ENCODE data around the gene SOCS7. TPM values are rescaled to one million over a fixed set of nuclear protein-coding genes. Genes with fewer than 3 reads are reported as not detected.

Gene SOCS7
- polyA plus RNA-seq, 1 donor = 15.4 TPM

DNA sequence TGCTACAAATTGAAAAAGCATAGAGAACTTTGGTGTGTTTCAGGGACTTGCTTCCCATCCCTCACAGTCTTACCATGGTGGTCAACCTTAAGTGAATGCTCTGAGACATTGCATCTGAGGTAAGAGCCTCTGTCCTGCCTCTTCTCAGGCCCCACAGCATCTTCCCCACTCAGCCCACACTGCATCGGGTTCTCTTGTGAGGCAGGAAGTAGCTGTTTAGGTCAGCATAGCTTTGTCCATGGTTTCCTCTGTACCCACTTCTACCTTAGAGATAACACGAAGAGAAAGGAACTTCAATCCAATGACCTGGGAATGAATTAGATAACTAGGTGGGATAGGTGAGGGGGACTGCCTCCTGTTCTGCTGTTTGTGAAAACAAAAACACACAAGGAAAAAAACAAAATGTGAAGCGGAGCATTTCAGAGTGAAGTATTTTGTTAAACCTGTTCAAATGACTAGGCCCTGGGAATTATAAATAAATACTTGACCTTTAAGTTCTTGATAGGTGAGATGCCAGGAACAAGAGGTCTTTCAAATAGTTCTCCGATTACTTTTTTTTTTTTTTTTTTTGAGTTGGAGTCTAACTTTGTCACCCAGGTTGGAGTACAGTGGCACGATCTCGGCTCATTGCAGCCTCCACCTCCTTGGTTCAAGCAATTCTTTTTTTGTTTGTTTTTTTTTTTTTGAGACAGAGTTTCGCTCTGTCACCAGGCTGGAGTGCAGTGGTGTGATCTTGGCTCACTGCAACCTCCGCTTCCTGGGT is 17.7 kb downstream of the SOCS7 start:
- no peak for DNase-seq

GRCh38 chr17:38379448-38379847 is 27.8 kb downstream of the SOCS7 start:
- no peak for DNase-seq

DNA sequence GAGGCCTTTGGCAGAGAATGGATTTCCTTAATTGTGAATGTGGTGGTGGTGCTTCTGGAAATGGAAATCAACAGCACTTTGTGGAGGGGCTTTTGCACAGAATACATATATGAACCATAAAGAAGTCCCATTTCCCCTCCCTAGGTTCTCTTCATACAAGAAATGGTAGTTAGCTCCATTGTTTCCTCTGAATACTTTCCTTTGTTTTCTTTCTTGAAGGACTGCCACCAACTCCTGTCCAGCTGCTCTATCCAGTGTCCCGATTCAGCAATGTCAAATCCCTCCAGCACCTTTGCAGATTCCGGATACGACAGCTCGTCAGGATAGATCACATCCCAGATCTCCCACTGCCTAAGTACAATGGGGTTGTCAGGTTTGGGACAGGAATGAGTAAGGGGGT is 43.4 kb downstream of the SOCS7 start:
- DNase-seq = no peak

GRCh38 chr17:38397227-38397626 is 45.6 kb downstream of the SOCS7 start:
- no peak for DNase-seq

DNA sequence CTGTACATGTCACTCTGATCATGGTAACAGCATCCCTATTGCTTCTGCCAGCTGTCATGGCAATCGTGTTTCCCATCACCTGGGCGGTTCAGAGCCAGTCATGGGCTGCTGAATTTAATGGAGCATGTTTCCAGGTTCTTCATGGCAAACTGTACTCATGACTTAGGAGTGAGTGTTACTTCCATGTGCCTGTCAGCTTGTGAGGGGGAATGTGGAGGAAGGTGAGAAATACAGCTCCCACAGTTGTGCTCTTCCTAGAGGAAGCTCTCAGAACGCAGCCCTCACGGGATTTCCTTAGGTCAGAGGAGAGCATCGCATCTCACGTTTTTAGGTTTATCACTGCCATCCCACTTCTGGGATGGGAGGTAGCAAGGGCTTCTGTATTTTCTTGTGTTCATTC is 48.6 kb downstream of the SOCS7 start:
- DNase-seq = no peak

DNA sequence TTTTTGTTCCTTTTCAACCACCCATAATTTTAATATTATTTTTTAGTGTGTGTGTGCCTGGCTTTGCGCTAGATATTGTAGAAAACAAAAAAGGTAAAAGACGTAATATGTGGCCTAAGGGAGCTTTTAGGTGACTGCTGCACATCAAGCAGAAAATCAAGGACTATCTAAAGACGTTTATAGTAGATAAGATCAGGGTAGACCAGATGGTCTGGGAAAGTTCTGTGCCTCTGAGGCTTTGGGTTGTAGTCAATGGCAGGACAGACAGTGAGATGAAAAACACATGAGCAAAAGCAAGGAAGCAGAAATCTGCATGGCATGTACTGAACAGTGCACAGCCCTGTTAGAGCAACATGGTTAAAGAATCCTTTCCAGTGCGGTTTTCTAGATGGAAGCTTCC is 49.8 kb downstream of the SOCS7 start:
- DNase-seq = no peak

DNA sequence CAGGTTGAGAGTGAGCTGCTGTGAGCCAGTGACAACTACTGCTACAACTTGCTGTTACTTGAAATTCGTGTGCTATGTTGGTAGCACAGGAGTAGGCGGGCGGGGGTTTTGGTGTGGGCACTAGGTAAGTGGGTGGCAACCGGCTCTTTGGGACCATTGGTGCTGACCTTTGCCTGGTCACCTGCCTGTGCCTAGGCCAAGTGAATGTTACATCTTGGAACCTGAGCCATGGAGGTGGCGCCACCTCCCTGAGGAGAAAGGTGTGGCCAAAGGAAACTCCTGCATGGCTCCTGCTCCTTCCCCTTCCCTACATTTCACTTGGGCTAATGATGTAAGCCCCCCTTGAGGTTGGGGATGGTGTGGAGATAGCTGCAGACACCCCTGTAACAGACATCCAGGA is 51.3 kb downstream of the SOCS7 start:
- no peak for DNase-seq

DNA sequence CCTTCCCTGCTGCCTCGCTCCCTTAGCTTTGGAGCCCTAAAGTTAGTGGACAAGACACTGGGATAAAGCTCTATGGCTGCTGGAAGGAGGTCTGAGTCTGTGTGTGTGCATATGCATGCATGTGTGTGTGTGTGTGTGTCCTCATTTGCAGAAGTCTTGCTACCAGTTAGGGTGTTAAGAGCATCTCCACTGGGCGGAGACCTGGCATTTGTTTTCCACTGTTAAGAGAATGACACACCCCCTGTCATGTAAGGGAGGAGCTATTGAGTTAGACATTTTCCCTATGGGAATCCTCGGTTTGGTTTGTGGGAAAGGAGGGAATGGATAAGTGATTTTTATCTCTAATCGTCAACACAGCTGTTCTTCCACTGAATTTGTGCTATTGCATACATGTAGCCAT is 51.8 kb downstream of the SOCS7 start:
- DNase-seq = no peak

DNA sequence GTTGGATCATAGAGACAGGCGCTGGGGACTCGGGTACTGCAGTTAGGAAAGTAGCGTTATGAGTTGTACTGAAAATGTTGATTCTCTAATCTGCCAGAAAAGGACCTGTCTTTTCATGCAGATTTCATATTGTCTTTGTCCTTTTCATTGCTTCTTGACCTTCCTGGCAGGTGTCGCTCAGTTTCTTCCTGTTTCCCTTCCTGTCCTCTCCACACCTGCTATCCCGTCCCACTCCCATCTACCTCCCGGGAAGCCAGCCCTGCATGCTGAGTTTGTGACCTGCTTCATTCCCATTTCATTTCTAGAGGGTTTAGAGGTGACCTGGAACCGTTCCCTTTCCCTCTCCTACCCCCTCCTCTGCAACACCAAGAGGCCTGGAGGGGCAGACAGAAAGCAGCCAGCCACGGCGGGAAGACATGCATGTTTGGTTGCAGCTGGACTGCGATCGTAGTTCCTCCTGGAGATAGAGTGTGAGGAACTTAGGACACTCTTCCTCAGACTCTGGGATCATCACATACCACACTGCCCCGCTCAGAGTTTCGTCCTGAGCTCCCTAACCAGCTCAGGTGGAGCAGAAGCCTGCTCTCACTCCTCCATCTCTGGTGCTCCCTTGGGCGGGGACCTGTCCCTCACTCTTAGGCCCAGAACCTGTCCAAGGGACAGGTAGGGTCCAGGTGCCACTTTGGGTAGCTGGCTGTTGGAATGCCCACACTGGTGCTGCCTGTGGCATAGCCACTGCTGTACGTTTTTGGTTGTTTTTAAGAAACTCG is 52.7 kb downstream of the SOCS7 start:
- no peak for DNase-seq

DNA sequence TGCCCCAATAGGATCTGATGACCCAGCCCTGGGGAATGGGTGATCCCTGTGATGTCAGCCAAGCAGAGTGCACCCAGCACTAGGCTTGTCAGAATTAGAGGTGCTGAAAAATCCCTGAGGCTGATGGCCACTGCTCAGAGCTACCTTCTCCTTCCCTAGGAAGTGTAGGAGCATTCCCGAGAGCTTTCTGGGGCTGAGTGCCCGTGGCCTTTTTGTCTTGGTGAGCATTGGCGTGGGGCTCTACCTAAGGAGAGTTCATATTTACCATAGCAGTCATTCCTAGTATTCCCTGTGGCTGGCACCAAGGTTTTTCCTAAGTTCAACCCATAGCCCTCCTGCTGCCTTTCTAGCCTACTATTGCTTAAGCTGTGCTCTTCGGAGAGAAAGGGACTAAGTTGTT is 54.0 kb downstream of the SOCS7 start:
- DNase-seq = no peak

DNA sequence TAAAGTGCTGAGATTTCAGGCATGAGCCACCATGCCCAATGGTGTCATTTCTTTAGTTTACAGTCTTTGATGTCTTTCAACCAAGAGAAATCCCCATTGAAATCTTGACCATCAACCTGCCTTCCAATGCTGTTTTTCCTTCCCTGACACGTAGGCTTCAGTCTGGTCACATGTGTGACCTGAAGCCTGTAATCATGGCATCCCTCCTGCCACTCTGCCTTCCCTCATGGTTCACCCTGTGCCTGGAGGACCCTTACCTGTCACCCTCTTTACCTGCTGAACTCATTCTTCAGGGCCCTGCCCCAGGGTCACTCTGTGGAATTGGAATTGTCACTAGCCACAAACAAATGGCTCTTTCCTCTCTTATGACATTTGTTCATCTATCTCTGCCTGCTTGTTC is 58.6 kb downstream of the SOCS7 start:
- no peak for DNase-seq

GRCh38 chr17:38415250-38416194 is 63.9 kb downstream of the SOCS7 start:
- no peak for DNase-seq

DNA sequence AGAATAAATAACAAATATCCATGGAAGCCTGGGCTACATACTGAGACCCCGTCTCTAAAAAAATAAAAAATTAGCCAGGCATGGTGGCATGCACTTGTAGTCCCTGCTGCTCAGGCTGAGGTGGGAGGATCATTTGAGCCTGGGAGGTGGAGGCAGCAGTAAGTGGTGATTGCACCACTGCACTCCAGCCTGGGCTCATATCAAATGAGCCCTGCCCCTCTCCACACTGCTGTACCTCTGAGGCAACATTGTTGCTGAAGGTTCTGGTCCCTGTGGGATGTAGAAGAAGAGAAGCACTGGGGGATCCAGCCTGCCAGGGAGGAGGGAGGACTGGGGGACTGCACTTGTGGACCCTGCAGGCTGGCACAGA is 65.2 kb downstream of the SOCS7 start:
- DNase-seq = no peak

DNA sequence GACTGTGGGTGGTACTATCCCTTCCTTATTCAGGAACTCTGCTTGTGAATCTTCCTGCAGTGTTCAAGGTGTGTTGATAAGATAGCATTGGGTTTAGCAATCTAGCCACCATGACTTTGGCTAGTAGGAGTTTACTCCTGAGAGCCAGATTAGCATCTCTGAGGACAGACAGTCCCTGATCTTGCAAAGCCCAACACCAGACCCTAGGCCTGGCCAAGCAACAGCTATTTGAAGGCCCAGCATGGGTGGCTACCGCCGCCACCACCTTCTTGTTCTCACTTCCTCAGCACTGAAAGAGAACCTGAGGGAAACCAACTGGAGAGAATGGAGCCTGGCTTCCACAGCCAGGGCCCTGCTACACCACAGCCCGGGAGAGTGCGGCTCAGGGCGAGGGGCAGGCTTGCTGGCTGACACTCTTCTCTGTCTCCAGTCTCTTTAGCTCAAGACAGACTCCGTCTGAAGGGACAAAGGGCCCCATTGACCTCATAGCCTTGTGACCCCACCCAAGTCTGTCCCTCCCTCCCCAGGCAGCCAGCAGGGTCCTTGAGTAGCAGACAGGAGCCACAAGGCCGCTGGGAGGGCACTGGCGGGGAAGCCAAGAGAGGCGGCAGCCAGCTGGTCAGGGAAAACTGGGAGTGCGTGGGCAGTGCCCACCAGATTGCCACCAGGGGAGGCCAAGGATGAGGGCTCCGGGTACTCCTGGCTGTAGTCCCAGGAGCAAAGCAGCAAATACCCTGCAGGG is 65.7 kb downstream of the SOCS7 start:
- DNase-seq = no peak

- DNase-seq = no peak
Measured at GRCh38 chr17:38418062-38418692, 66.5 kb downstream of the SOCS7 start.

- DNase-seq = no peak
Measured at GRCh38 chr17:38418693-38419507, 67.3 kb downstream of the SOCS7 start.

DNA sequence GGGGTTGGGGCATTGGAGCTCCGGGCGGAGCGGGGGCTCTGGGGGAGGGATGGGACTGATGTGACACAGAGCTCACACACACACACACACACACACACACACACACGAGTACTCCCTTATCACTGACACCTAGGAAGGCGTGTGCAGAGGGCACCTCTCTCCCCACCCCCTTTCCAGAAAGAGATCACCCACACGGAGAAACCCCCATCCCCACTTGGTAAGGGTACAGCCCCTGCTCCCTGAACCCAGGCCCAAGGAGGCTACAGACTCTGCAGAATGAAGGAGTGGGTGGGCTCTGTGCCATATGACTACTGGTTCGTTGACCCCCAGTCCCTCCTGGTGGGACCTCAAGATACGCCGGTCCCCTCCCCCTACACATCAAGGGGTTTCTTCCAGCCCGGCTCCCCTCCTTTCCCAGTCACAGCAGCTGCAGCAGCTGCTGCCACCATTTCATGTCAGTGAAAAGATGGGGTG is 67.9 kb downstream of the SOCS7 start:
- DNase-seq = no peak

GRCh38 chr17:38420518-38420917 is 68.9 kb downstream of the SOCS7 start:
- no peak for DNase-seq

DNA sequence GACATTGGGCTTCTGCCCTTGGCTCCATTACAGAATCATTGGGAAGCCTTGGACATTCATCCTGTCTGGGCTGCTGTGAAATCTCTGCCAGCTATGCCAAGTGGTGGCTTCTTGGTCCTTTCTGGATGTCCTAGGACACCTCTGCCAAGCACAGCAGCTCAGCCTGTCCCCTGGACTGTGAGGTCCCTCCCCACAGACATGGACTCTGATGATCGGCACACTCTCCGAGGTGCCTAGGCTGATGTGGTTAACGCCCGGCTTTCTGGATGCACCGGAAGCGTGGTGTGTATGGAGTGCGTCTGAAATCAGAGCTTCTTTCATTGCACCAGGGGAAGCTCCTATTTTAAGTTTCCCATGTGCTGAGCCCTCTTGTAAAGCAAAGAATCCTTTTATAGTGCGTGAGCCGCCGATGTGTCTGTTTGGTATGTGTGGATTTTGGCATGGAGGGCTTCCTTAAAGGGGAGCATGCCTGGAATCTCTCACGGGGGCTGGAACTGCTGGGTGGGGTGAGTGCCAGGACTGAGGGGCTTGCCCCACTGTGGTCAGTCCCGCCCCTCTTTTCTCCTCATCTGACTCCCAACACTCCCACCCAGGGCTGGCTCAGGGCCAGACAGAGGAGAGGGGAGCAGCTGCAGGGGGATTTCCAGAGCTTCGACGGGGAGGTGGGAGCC is 69.7 kb downstream of the SOCS7 start:
- peak; percentile 63 for DNase-seq

Measured in hindlimb muscle (tissue), 1 donor.